ENCODE results near the gene ABITRAM.

Gene ABITRAM

GRCh38 chr9:108933231-108933717 is 926 bp upstream of the ABITRAM start:
- H3K9me3 ChIP-seq (ENCODE audit: control insufficient read depth in 1 of 2, low read length in 2 of 2): no peaks in the 10 kb centered on the region
- H3K27me3 ChIP-seq (ENCODE audit: low read depth, low read length): no peaks in the 10 kb centered on the region
- peaks cover 14% of the 10 kb centered on the region in 2 donors for H3K4me1 ChIP-seq (ENCODE audit: control insufficient read depth in 1 of 2, insufficient read depth in 2 of 2, low read length in 2 of 2)
- peaks cover 13 to 22% of the 10 kb centered on the region in 2 donors for H3K36me3 ChIP-seq (ENCODE audit: control insufficient read depth in 1 of 2, insufficient read depth in 2 of 2, low read length in 2 of 2)
- H3K4me3 ChIP-seq (ENCODE audit: low read depth in 1 of 2, low read length in 2 of 2): peak overlapping the region; percentile 85 to 90
- H3K27ac ChIP-seq (ENCODE audit: low read length): peak overlapping the region; percentile 60

DNA sequence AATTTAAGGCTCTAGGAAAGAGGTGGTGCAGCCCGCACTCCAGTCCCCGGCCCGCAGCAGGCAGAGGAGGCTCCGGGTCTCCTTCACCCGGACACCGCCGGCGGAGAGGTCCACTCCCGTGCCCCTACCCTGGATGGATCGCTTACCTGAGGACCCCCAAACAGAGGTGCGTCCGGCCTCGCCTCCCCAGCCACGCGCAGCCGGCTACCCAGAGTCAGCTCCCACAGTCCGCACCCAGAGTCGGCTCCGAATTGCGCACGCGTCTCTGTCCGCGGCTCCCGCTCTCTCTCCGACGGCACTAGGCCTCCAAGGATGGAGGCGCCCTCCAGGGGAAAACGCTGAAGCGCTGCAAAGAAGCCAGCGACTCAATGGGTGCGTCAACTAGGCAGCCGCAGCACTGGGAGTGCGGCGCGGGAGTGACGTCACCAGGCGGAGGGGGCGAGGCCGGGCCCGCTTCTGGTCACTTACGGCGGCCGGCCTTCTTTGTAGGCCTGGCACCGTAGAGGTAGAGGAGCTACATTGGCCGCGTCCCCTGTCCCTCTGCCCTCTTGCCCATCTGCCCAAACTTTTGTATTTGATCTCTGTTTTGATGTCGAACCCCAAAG is 380 bp upstream of the ABITRAM start, which contains the start of gene ELP1:
Gene ELP1, minus strand, starts transcription at position 407 of the 605 bp plus-strand sequence. CDS start 2,978 bp downstream, outside the sequence.
- H3K27me3 ChIP-seq (ENCODE audit: low read depth, low read length): no peaks in the 10 kb centered on the region
- no peaks in the 10 kb centered on the region for H3K9me3 ChIP-seq (ENCODE audit: control insufficient read depth in 1 of 2, low read length in 2 of 2)
- peak within 1 kb of the TSS; percentile 90 for H3K27ac ChIP-seq (ENCODE audit: low read length)
- peak within 1 kb of the TSS; percentile 85 to 90 for H3K4me3 ChIP-seq (ENCODE audit: low read depth in 1 of 2, low read length in 2 of 2)
- peaks cover 10 to 22% of the 10 kb centered on the region in 2 donors for H3K36me3 ChIP-seq (ENCODE audit: control insufficient read depth in 1 of 2, insufficient read depth in 2 of 2, low read length in 2 of 2)
- peaks cover 14% of the 10 kb centered on the region in 2 donors for H3K4me1 ChIP-seq (ENCODE audit: control insufficient read depth in 1 of 2, insufficient read depth in 2 of 2, low read length in 2 of 2)

- no peaks in the 10 kb centered on the region for H3K9me3 ChIP-seq (ENCODE audit: control insufficient read depth in 1 of 2, low read length in 2 of 2)
- no peak overlapping the region for H3K27ac ChIP-seq (ENCODE audit: low read length)
- no peaks in the 10 kb centered on the region for H3K27me3 ChIP-seq (ENCODE audit: low read depth, low read length)
- H3K4me1 ChIP-seq (ENCODE audit: control insufficient read depth in 1 of 2, insufficient read depth in 2 of 2, low read length in 2 of 2): peaks cover 10 to 11% of the 10 kb centered on the region in 2 donors
- peaks cover 24 to 38% of the 10 kb centered on the region in 2 donors for H3K36me3 ChIP-seq (ENCODE audit: control insufficient read depth in 1 of 2, insufficient read depth in 2 of 2, low read length in 2 of 2)
- H3K4me3 ChIP-seq (ENCODE audit: low read depth in 1 of 2, low read length in 2 of 2): no peak overlapping the region
These were observed 3.5 kb downstream of the ABITRAM start for GRCh38 chr9:108937561-108938305.

DNA sequence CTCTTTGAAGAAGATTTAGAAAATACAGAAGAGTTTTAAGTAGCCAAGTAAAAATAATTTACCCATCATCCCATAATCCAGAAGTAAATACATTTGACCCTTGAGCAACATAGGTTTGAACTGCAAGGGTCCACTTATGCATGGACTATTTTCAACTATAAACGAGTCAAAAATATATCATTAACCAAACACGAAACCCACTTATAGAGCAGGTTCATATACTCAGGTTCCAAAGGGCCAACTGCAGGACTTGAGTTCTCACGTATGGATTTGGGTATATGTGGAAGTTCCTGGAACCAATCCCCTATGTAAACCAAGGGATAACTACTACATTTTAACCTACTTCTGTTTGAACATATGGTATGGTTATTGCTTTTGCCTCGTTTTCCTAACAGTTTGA is 5.8 kb downstream of the ABITRAM start:
- Histone ChIP-seq H3K4me1 (ENCODE audit: control insufficient read depth in 1 of 2, insufficient read depth in 2 of 2, low read length in 2 of 2) (peaks cover 4% of the 10 kb centered on the region in 2 donors), H3K36me3 (ENCODE audit: control insufficient read depth in 1 of 2, insufficient read depth in 2 of 2, low read length in 2 of 2) (peaks cover 29 to 53% of the 10 kb centered on the region in 2 donors), H3K27me3 (ENCODE audit: low read depth, low read length) (no peaks in the 10 kb centered on the region)

GRCh38 chr9:108950168-108950567 is 16.0 kb downstream of the ABITRAM start:
- no peaks in the 10 kb centered on the region for H3K27me3 ChIP-seq (ENCODE audit: low read depth, low read length)
- no peak overlapping the region for H3K4me3 ChIP-seq (ENCODE audit: low read depth in 1 of 2, low read length in 2 of 2)
- H3K36me3 ChIP-seq (ENCODE audit: control insufficient read depth in 1 of 2, insufficient read depth in 2 of 2, low read length in 2 of 2): peaks cover 0 to 8% of the 10 kb centered on the region in 2 donors
- no peaks in the 10 kb centered on the region for H3K9me3 ChIP-seq (ENCODE audit: control insufficient read depth in 1 of 2, low read length in 2 of 2)
- H3K4me1 ChIP-seq (ENCODE audit: control insufficient read depth in 1 of 2, insufficient read depth in 2 of 2, low read length in 2 of 2): peaks cover 0 to 4% of the 10 kb centered on the region in 2 donors
- no peak overlapping the region for H3K27ac ChIP-seq (ENCODE audit: low read length)

More for the DNA sequence above, 5.8 kb downstream of the ABITRAM start:
- Histone ChIP-seq H3K9me3 (ENCODE audit: control insufficient read depth in 1 of 2, low read length in 2 of 2) (no peaks in the 10 kb centered on the region), H3K27ac (ENCODE audit: low read length) (no peak overlapping the region), H3K4me3 (ENCODE audit: low read depth in 1 of 2, low read length in 2 of 2) (no peak overlapping the region)

DNA sequence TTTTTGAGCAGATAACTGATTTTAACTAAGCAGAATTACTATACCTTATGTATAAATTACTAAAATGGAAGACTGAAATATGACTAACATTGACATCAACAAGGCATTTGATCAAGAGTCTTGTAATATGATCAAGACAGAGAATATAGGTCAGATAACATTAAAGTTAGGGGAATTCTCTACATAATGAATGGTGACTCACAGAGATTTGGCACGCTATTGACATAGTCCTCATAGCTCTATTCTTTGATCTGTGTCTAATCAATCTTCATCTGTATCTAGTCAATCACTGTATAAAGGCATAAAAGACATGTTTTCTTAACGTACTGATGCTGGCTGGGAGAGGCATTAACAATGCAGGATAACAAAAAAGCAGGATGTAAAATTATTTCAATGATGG is 17.4 kb downstream of the ABITRAM start:
- H3K4me3 ChIP-seq (ENCODE audit: low read depth in 1 of 2, low read length in 2 of 2): no peak overlapping the region
- H3K36me3 ChIP-seq (ENCODE audit: control insufficient read depth in 1 of 2, insufficient read depth in 2 of 2, low read length in 2 of 2): peaks cover 0 to 4% of the 10 kb centered on the region in 2 donors
- no peaks in the 10 kb centered on the region for H3K9me3 ChIP-seq (ENCODE audit: control insufficient read depth in 1 of 2, low read length in 2 of 2)
- H3K27ac ChIP-seq (ENCODE audit: low read length): no peak overlapping the region
- peaks cover 0 to 4% of the 10 kb centered on the region in 2 donors for H3K4me1 ChIP-seq (ENCODE audit: control insufficient read depth in 1 of 2, insufficient read depth in 2 of 2, low read length in 2 of 2)
- no peaks in the 10 kb centered on the region for H3K27me3 ChIP-seq (ENCODE audit: low read depth, low read length)

DNA sequence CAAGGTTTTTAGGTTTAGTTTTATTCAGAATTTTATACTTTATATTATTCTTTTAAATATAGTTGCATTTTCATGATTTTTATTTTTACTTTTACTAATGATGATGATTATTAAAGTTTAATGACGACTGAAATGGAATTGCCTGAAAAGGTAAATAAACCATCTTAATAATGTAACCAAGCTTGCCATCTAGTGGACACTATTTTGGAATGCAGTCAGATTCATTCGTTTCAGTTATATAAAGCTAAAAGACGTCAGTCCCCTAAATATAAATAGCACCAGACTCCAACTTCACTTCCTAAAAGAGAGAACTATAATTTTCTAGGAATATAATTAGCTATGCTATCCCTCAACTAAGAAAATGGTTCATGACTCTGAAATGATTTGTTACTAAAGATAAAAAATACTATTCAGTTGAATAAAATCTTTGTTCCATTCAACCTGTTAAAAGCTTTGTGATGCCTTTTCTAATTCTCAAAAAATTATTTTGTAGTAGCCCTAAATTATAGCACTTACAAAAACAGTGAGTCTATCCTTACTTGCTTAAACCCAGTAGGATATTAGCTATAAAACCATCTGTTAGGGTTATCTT is 19.9 kb downstream of the ABITRAM start:
- no peaks in the 10 kb centered on the region for H3K9me3 ChIP-seq (ENCODE audit: control insufficient read depth in 1 of 2, low read length in 2 of 2)
- peaks cover 0 to 4% of the 10 kb centered on the region in 2 donors for H3K4me1 ChIP-seq (ENCODE audit: control insufficient read depth in 1 of 2, insufficient read depth in 2 of 2, low read length in 2 of 2)
- no peaks in the 10 kb centered on the region for H3K36me3 ChIP-seq (ENCODE audit: control insufficient read depth in 1 of 2, insufficient read depth in 2 of 2, low read length in 2 of 2)
- no peaks in the 10 kb centered on the region for H3K27me3 ChIP-seq (ENCODE audit: low read depth, low read length)
- H3K27ac ChIP-seq (ENCODE audit: low read length): no peak overlapping the region
- H3K4me3 ChIP-seq (ENCODE audit: low read depth in 1 of 2, low read length in 2 of 2): no peak overlapping the region

DNA sequence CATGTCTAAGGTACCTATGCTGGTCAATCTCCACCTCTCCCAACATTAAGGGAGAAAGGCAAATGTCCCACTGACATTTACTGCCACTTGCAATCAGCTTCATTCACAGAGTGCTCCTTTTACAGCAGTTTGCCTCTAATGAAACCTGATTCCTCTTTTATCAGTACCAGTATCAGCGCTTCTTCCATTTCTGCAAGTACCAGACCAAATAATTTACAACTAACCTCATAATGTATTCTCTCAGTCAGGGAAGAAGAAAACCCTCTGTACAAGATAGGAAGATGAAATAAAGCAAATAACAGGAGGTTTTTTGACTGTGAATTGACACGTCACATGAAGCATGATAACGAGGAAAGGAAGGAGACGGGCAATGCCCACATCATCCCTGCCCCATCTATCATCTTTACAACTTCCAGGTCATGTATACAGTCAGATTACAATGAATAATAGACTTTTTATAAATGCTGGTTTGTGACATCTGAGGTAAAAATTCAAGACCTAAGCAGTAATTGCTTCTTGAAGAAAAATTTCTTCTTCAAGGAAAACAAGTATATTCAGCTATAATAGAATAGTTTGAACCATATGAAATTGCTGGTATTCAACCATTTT is 21.9 kb downstream of the ABITRAM start:
- no peak overlapping the region for H3K27ac ChIP-seq (ENCODE audit: low read length)
- H3K4me1 ChIP-seq (ENCODE audit: control insufficient read depth in 1 of 2, insufficient read depth in 2 of 2, low read length in 2 of 2): peaks cover 0 to 4% of the 10 kb centered on the region in 2 donors
- no peaks in the 10 kb centered on the region for H3K9me3 ChIP-seq (ENCODE audit: control insufficient read depth in 1 of 2, low read length in 2 of 2)
- no peak overlapping the region for H3K4me3 ChIP-seq (ENCODE audit: low read depth in 1 of 2, low read length in 2 of 2)
- no peaks in the 10 kb centered on the region for H3K27me3 ChIP-seq (ENCODE audit: low read depth, low read length)
- H3K36me3 ChIP-seq (ENCODE audit: control insufficient read depth in 1 of 2, insufficient read depth in 2 of 2, low read length in 2 of 2): no peaks in the 10 kb centered on the region

- no peak overlapping the region for H3K27ac ChIP-seq (ENCODE audit: low read length)
- H3K36me3 ChIP-seq (ENCODE audit: control insufficient read depth in 1 of 2, insufficient read depth in 2 of 2, low read length in 2 of 2): peaks cover 0 to under 1% of the 10 kb centered on the region in 2 donors
- peaks cover 0 to 4% of the 10 kb centered on the region in 2 donors for H3K4me1 ChIP-seq (ENCODE audit: control insufficient read depth in 1 of 2, insufficient read depth in 2 of 2, low read length in 2 of 2)
- no peaks in the 10 kb centered on the region for H3K27me3 ChIP-seq (ENCODE audit: low read depth, low read length)
- no peak overlapping the region for H3K4me3 ChIP-seq (ENCODE audit: low read depth in 1 of 2, low read length in 2 of 2)
- no peaks in the 10 kb centered on the region for H3K9me3 ChIP-seq (ENCODE audit: control insufficient read depth in 1 of 2, low read length in 2 of 2)
These were observed 22.4 kb downstream of the ABITRAM start for GRCh38 chr9:108956631-108957026.

GRCh38 chr9:108960331-108960730 is 26.1 kb downstream of the ABITRAM start:
- H3K9me3 ChIP-seq (ENCODE audit: control insufficient read depth in 1 of 2, low read length in 2 of 2): no peaks in the 10 kb centered on the region
- H3K4me3 ChIP-seq (ENCODE audit: low read depth in 1 of 2, low read length in 2 of 2): no peak overlapping the region
- no peaks in the 10 kb centered on the region for H3K4me1 ChIP-seq (ENCODE audit: control insufficient read depth in 1 of 2, insufficient read depth in 2 of 2, low read length in 2 of 2)
- peaks cover 0 to 14% of the 10 kb centered on the region in 2 donors for H3K36me3 ChIP-seq (ENCODE audit: control insufficient read depth in 1 of 2, insufficient read depth in 2 of 2, low read length in 2 of 2)
- no peak overlapping the region for H3K27ac ChIP-seq (ENCODE audit: low read length)
- H3K27me3 ChIP-seq (ENCODE audit: low read depth, low read length): no peaks in the 10 kb centered on the region

DNA sequence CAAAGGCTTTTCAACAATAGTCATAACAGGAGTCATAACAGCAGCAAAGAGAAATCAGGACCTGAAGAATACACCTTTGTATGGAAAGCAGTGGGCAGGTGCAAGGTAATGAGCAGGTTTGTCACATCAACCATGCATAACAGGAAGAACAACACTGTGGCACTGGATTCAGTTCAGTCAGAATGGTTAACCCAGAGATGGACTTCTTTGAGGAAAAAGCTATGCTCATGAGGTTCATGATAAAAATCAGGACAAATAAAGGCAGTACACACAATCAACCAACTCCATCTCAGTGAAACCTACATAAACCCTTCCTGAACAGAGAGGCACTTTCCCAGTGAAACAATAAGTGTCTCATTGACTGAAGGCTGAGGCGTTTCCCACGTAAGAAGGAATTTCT is 27.0 kb downstream of the ABITRAM start:
- no peak overlapping the region for H3K27ac ChIP-seq (ENCODE audit: low read length)
- H3K9me3 ChIP-seq (ENCODE audit: control insufficient read depth in 1 of 2, low read length in 2 of 2): no peaks in the 10 kb centered on the region
- H3K4me1 ChIP-seq (ENCODE audit: control insufficient read depth in 1 of 2, insufficient read depth in 2 of 2, low read length in 2 of 2): no peaks in the 10 kb centered on the region
- H3K27me3 ChIP-seq (ENCODE audit: low read depth, low read length): no peaks in the 10 kb centered on the region
- H3K36me3 ChIP-seq (ENCODE audit: control insufficient read depth in 1 of 2, insufficient read depth in 2 of 2, low read length in 2 of 2): peaks cover 2 to 14% of the 10 kb centered on the region in 2 donors
- H3K4me3 ChIP-seq (ENCODE audit: low read depth in 1 of 2, low read length in 2 of 2): no peak overlapping the region
